Choroid plexus epithelial cell (primary cell): Measurements from ENCODE around the gene EPS8L2.

ENCODE experiments used
- DNase-seq: peaks from one replicate; pipeline ENCODE4 v3.0.0-alpha.2; 2010; ENCODE audit warnings: low read depth
- H3K4me3 ChIP-seq: 2 replicates; pipeline ENCODE4 v1.5.1; 2011; ENCODE audit warnings: low read depth, mild to moderate bottlenecking, control low read depth, low read length, moderate library complexity
- CTCF ChIP-seq: conservative IDR thresholded peaks from 2 replicates; pipeline ENCODE4 v1.5.1; 2011; ENCODE audit warnings: low read depth, mild to moderate bottlenecking, control low read depth, inconsistent platforms, low read length, moderate library complexity

Gene EPS8L2

GRCh38 chr11:763549-764321, 57.7 kb downstream of the EPS8L2 start:
- TF ChIP-seq CTCF: no peak
- H3K4me3 ChIP-seq: no peak overlapping the region
- DNase-seq: no peak

- DNase-seq: no peak
- no peak for TF ChIP-seq CTCF
- no peak overlapping the region for H3K4me3 ChIP-seq
Measured at GRCh38 chr11:764322-765024, 58.4 kb downstream of the EPS8L2 start.

- no peak overlapping the region for H3K4me3 ChIP-seq
- peak; percentile 43 for DNase-seq
- peak; percentile 45 for TF ChIP-seq CTCF
Measured at GRCh38 chr11:765025-765801, 59.2 kb downstream of the EPS8L2 start.

GRCh38 chr11:765802-766091, 59.7 kb downstream of the EPS8L2 start:
- TF ChIP-seq CTCF: no peak
- no peak for DNase-seq
- no peak overlapping the region for H3K4me3 ChIP-seq

GRCh38 chr11:766106-766935, 60.3 kb downstream of the EPS8L2 start:
- no peak for TF ChIP-seq CTCF
- H3K4me3 ChIP-seq: no peak overlapping the region
- DNase-seq: no peak

GRCh38 chr11:766936-767210, 60.8 kb downstream of the EPS8L2 start:
- H3K4me3 ChIP-seq: no peak overlapping the region
- no peak for TF ChIP-seq CTCF
- DNase-seq: no peak
